ENCODE measurements around the gene IQUB.
"Not testable (repeated sequence)": the region's sequence is repeated elsewhere in the genome, so short reads cannot be mapped to it uniquely, and the experiment has no call there.

The IQUB gene

GRCh38 chr7:123534383-123535260 is at the start of gene IQUB:
Gene IQUB (minus strand): TSS chr7:123534595. CDS start chr7:123512340, 22,255 bp downstream.
- peak; percentile 100 for DNase-seq

GRCh38 chr7:123583821-123584220 is 49.4 kb upstream of the IQUB start:
- no peak for DNase-seq

DNA sequence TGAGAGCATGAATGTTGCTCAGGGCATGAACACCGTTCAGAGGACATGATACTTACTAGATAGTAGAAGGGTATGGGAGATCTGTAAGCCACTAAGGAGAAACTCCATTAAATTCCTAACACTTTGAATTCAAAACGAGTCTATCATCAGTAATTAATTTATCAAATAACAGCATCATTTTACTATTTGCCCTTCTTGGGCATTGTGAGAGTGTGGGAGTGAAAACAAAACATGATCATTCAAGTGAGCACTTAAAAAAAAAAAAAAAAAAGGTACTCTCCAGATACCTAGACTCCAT is 46.7 kb upstream of the IQUB start:
- no peak for DNase-seq

- peak; percentile 91 for DNase-seq
Measured at GRCh38 chr7:123580406-123581161, 46.2 kb upstream of the IQUB start.

DNA sequence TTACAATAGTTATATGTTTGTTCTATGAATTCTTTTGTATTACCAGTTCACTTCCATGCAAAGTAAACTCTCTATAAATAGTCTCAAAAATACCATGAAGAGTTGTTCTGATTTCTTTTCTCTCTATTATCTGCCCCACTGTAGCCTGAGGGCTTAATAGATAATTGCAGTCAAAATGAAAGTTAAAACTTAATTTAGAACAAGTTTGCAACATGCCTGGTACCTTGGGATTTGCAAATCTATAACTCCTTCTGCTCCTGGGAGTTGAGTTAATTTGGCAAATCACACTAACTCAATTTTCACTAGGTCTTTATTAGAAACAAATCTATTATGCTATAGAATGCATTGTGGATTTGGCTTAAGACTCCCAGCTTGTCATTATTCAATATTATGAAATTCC is 45.0 kb upstream of the IQUB start:
- DNase-seq = no peak

GRCh38 chr7:123573896-123574467 is 39.6 kb upstream of the IQUB start:
- no peak for DNase-seq

DNA sequence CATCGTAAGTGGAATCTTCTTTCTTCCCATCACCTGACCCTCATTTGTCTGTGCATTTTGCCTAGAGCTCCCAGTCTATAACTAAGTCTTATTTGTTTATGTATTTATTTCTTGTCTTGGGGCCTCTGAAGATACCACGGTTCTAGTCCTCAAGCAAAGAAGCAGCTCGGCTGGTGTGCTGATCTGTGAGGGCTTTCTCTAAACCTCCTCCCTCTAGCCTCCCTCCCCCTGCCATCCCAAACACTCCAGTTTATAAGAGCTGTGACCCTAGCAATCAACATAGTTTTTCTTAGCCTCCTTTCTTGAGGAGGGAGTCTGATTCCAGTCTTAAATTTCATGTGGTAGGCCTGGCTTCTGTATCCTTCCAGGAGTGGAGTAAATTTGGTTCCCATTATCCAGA is 38.9 kb upstream of the IQUB start:
- no peak for DNase-seq

DNA sequence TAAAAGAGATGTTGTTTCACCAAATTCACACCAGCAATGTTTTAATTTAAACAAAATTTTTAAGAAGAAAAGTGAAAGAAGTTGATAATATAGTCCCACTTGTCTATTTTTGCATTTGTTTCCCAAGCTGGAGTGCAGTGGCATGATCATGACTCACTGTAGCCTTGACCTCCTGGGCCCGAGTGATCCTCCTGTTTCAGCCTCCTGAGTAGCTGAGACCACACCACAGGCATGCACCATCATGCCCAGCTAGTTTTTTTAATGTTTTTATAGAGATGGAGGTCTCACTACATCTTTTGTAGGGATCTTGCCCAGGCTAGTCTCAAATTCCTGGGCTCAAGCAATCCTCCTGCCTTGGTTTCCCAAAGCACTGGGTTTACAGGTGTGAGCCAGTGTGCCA is 37.3 kb upstream of the IQUB start:
- no peak for DNase-seq

GRCh38 chr7:123571187-123571586 is 36.8 kb upstream of the IQUB start:
- DNase-seq = no peak

DNA sequence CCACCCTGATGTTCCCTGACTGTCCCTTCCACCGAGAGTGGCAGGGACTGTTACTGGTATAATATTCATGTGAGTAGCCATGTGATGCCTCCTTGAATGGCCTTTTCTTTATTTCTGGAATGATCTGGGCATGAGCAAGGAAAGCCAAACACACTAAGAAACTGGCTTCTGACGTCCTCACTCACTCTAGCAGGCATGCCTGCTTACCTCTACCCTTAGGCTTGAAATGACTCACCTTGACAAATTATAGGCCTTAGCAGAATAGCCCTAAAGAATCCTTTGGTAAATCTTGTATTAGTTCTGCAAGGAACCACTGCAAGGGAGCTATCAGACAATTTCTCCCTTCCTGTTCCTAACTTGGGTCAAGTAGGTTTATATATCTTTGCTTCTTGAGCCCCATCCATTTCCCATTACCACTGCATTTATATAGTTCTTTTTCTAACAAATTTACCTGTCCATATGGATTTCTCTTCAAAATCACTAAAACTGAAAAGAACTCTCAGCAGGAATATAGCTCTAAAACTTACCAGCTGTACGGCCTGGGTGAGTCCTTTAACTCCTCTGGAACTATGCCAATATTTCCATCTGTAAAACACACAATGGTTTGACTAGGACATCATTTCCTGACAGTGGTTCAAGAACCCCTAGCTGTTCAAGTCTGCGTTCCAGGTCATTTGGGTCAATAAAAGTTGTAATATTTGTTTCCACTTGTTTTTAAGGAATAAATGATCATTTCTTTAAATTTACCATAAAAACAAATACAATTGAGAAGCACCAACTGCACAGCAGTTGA is 36.2 kb upstream of the IQUB start:
- DNase-seq = peak; percentile 91

DNA sequence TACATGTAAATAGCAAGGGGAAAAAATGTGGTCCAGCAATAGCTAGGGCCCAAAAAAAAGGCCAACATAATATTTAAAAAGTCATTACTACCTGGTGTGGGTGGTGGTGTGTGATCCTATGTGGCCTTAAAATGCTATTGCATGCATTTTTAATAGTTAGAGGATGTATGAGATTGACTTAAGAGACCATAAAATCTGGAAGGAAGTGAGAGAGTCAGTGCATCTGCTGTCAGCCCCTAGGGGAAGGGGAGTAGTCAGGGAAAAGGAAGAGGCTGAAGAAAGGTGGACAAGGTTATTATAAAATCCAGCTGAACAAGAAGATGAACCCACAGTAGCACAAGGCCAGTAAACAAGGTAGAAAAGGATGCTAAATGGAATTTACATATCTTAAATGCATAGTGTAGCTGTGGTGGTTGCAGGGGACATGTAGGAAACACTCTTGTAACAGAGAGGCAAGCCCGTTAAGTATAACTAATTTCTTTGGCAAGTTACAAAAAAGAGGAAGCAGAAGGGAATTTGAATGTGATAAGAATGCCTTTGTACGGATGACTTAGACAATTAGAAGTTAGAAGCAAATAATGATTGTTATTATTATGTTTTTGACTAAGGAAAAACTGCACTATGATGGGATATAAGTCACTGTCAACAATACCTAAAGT is 35.1 kb upstream of the IQUB start:
- DNase-seq = peak; percentile 53

GRCh38 chr7:123562121-123562520 is 27.7 kb upstream of the IQUB start:
- DNase-seq = no peak

DNA sequence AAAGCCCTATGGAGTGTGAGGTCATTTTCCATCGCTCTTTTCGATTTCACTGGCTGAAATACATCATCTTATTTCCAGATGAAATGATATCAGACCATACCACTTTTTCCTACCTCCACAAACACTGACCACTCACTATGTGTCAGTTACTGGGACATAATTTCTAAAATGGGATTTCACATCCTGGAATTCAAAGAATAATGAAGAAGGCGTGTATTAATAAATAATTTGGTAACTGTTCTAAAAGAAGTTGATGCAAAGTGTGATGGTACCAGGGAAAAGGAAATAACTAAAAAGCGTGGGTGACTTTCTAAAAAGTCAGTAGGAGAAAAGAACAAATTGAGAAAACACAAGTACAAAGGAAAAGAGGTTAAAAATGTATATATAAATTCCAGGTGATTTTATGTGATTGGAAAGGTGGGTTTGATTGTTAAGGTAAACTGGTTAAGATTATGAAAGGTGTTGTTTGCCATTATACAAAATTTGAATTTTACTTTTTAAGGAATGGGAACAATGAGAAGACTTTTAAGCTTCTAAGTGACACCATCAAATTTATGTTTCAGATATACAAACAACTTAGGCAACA is 24.0 kb upstream of the IQUB start:
- DNase-seq = no peak

DNA sequence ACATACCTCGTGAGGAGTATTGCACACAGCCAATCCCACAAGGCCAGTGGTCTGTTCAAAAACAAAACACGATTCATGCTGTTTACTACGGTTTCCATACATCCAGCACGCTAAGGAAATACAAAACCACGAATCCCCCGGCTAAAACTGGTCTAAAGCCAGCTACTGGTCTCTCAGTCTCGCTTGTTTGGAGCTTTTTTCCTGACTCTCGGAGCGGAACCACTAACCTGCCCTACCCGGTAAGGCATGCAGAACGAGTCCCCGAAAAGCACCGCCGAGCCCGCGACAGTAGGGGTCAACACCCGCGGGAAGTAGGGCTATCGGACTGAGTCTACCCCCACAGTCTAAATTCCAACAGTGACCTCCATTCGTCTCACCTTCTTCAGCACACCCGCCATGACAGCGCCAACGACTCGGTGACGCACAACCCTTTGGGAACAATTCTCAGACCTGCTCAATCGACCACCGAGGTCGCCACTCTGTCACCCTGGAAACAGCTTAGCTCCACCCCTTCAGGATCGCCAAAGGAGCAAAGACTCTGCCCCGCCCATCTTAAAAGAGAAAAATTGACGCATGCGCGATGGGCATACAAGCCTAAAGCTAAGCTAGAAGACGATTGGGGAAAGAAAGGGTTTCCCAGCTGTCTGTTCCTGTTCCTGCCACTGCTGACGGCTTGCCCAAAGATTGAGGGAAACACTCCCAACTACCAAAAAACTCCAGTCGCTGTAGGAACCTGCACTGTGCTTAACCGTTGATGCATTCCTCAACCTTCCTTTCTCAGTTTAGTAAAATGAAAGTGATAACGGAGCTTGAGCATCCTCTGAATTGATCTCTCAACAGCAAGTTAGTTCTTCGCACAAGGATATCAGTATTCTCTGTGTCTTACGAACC is 23.2 kb upstream of the IQUB start, which contains the start of gene NDUFA5:
Gene NDUFA5, minus strand, starts transcription at position 421 of the 891 bp plus-strand sequence. Its CDS starts 23 bp downstream, at position 398.
- DNase-seq = peak; percentile 100

GRCh38 chr7:123557016-123557397 is 22.6 kb upstream of the IQUB start:
- peak; percentile 73 for DNase-seq

GRCh38 chr7:123555484-123555883 is 21.1 kb upstream of the IQUB start:
- no peak for DNase-seq

DNA sequence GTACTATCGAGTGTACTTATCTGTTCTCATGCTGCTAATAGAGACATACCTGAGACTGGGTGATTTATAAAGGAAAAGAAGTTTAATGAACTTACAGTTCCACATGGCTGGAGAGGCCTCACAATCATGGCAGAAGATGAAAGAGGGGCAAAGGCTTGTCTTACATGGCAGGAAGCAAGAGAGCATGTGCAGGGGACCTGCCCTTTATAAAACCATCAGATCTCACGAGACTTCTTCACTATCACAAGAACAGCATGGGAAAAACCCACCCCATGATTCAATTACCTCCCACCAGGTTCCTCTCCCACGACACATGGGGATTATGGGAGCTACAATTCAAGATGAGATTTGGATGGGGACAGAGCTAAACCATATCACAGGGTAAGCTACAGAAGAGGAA is 18.8 kb upstream of the IQUB start:
- no peak for DNase-seq

DNA sequence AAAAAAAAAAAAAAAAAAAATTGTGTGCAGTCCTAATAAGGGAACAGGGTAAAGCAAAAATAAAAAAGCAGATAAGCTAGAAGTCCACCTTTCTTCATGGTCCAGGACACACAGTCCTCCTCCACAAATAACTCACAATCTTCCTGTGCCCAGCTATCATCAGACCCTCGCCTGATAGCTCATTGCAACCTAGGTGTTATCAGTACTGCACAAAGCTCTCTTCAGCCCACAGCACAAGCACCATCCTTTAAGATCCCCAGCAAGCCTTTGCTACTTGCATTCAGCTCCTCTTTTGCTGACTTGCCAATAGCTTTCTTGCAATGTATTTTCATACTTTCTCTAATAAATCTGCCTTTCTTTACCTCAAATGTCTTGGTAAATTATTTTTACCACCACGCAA is 18.2 kb upstream of the IQUB start:
- DNase-seq = no peak

- not testable (repeated sequence) for DNase-seq
Measured at GRCh38 chr7:123552134-123552533, 17.7 kb upstream of the IQUB start.

DNA sequence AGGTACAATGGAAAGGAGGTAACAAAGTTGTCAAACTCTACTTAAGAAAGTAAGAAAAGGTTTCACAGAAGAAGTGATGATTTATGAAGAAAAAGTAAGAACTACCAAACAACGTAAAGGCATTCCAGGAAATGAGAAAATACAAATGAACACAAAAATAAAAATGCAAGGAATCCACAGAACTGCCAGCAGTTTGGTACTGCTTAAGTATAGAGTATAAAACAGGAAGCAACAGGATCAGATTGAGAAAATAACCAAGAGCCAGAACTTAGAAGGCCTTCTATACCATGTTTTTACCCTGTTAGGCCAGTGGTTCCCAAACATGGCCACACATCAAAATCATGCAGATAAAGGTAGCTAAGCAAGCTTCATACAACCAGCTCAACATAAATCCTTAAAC is 14.0 kb upstream of the IQUB start:
- DNase-seq = no peak

DNA sequence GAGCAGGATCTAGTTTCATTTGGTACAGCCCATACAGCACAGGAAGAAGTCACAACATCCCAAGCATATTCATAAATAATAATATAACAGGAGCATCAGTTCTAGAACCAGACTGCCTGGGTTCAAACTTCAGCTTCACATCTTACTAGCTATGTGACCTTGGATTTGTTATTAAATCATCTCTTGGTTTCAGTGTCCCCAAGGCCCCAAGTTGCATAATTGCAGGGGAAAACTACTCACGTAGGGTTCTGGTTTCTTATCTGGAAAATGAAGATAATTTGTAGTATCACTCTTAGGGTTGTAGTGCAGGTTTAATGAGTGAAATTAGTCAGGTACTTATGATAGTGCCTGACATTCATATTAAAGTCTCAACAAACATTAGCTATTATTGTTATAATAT is 5.5 kb upstream of the IQUB start:
- no peak for DNase-seq

Measured in NCI-H69 (cell line).